Subcutaneous adipose tissue (tissue), 4 donors: ENCODE results near the gene PRDM9. TPM values are rescaled to one million over a fixed set of nuclear protein-coding genes. Genes with fewer than 3 reads are reported as not detected.

Experiments
- total RNA-seq, 4 donors: library from RNA; depleted of rRNA; stranded (reverse); fragments of >200 nt; gene quantifications; one replicate each; pipeline ENCODE4 v1.1.0, GENCODE V29; 2016
- TF ChIP-seq, protein P1 (sequence below): fragments of 450-650 bp; IDR thresholded peaks from one replicate; pipeline ENCODE4 v1.5.1; 2016; ENCODE audit warnings: low read depth, mild to moderate bottlenecking, control low read depth, antibody characterized with exemption, moderate library complexity

PRDM9 gene
- total RNA-seq, 4 donors from 2014 or later = not detected

DNA sequence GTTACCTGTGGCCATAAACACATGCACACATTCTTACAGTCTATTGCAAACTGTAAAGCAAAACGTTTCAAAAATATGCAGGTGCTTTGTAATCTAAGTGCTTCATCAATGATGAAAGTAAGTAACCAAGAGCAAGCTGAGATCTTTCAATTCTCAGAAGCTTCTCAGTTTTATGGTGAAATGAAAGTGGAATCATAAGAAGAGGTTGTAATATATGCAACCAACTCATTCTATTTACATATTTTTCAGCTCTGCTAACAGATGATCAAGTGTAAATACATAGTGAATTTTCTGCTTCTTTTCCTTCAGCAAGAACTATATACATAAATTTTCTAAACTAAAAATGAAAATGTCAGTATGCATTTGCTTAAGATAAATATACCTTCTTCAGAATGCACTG, 33.1 kb upstream of the PRDM9 start:
- TF ChIP-seq, protein P1, sequence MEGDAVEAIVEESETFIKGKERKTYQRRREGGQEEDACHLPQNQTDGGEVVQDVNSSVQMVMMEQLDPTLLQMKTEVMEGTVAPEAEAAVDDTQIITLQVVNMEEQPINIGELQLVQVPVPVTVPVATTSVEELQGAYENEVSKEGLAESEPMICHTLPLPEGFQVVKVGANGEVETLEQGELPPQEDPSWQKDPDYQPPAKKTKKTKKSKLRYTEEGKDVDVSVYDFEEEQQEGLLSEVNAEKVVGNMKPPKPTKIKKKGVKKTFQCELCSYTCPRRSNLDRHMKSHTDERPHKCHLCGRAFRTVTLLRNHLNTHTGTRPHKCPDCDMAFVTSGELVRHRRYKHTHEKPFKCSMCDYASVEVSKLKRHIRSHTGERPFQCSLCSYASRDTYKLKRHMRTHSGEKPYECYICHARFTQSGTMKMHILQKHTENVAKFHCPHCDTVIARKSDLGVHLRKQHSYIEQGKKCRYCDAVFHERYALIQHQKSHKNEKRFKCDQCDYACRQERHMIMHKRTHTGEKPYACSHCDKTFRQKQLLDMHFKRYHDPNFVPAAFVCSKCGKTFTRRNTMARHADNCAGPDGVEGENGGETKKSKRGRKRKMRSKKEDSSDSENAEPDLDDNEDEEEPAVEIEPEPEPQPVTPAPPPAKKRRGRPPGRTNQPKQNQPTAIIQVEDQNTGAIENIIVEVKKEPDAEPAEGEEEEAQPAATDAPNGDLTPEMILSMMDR = no peak

DNA sequence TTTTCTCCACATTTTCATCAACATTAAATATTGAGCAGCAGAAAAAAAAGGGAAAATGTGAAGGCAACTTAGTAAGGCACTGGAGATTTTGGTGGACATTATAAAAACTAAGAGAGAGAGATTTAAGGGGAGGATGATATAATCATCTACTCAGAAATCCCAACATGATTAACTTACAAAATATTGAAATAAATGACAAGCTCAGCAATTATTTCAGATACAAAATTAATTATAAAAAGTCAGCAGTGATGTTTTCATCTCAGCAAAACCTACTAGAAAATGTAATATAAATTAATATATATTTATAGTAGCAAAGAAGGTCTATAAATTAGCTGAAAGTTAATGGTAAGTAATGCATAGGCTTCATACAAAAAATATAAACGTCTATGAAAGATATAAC, 30.8 kb upstream of the PRDM9 start:
- TF ChIP-seq, protein P1 = no peak

DNA sequence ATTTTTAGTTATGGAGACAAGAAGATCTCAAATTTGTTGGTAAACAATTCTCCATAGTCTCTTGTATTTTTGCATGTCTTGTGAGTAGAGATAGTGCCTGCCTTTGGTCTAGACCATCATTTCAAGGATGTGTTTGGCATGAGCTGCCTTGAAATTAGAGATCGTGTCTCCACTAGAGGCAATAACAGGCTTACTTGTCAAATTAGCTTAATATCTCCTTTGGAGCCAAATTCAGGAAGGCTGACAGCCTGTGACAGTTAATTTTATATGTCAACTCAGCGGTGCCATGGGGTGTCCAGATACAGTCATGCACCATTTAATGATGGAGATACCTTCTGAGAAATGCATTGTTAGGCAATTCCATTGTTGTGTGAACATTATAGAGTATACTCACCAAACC, 24.8 kb upstream of the PRDM9 start:
- TF ChIP-seq, protein P1 = no peak

DNA sequence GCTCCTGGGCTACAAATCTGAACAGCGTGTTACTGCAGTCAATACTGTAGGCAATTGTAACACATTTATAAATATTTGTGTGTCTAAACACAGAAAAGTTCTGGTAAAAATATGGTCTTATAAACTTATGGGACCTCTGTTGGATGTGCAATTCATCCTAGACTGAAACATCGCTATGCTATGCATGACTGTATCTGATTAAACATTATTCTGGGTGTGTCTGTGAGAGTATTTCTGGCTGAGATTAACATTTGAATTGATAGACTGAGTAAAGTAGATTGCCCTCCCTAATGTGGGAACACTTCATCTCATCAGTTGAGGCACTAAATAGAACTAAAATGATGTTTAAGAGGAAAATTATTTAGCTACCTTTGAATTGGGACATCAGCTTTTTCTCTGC, 24.3 kb upstream of the PRDM9 start:
- TF ChIP-seq, protein P1 = no peak

DNA sequence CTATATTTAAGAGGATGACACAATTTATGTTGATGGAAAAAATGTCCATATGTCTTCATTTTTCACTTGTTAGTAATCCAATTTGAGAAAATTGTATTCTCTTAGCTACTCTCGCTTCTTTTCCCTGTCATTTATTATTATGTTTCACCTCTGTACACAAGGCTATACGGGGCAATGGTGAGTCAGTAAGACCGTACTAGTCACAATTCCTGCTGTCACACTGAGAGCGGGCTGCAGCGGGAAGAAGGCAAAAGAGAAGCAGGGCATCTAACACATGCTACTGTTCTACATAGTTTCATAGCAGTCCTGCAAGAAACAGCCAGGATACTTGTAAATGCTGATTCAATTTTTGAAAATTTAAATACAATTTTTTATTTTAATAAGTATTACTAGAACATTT, 23.3 kb upstream of the PRDM9 start:
- TF ChIP-seq, protein P1 = no peak

DNA sequence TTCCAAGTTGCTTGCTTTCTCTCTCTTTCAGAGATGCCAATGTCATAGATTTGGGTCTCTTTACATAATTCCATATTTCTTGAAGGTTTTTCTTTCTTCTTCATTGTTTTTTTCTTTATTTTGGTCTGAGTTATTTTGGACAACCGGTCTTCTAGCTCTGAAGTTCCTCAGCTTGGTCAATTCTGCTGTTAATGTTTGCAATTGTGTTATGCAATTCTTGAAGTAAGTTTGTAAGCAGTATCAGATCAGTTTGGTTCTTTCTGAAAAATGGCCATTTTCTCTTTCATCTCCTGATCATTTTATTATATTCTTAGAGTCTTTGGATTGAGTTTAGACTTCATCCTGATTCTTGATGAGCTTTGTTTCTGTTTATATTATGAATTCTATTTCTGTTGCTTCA, 16.4 kb upstream of the PRDM9 start:
- TF ChIP-seq, protein P1 = no peak

DNA sequence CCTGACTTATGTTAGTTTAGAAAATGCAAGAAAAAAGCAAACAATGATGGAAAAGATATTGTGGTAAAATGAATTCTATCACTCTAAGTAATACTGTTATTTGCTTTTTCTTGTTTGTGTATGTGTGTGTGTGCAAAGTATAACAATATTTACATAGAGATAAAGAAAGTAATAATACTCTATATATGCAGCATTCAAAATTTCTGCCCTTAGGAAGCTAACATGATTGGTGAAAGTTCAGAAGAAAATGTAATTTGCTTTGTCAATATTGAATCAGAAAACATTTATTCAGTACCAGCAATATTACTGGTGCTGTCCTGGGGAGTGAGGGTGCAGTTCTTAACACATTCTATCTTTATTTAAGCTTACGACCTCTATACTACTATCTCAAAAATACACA, 12.9 kb upstream of the PRDM9 start:
- TF ChIP-seq, protein P1 = no peak
